GM20000 (cell line): ENCODE data around the gene PRODH2.

Experiments used
- DNase-seq: peaks from one replicate; pipeline ENCODE4 v3.0.0; 2012; ENCODE audit warnings: low spot score
- TF ChIP-seq, protein P1 (sequence below): IDR thresholded peaks from 2 replicates; pipeline ENCODE4 v1.5.1; 2012; ENCODE audit warnings: mild to moderate bottlenecking, control low read depth; ENCODE audit errors: extremely low read depth, missing control alignments

The PRODH2 gene

DNA sequence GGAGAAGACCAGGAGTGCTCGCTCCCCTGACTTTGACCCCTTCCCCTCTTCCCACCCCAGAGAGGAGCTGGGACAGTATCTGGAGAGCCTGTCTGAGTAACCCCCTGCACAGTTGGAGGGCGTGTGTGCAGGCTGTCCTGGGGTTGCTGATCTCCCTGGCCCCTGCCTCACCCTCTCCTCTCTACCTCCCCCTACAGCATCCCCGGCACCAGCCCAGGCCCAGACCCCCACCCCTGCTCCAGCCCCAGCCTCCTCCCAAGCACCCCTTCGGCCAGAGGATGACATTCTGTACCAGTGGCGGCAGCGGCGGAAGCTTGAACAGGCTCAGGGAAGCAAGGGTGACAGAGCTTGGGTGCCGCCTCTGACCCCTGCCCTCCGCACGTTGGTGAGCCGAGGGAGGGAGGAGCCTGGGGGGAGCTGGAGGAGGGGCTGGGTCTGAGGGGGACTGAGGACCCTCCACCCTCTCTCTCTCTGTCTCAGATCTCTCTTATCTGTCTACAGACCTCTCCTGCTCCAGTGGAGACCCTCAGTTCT is 46.0 kb downstream of the PRODH2 start:
- TF ChIP-seq, protein P1, sequence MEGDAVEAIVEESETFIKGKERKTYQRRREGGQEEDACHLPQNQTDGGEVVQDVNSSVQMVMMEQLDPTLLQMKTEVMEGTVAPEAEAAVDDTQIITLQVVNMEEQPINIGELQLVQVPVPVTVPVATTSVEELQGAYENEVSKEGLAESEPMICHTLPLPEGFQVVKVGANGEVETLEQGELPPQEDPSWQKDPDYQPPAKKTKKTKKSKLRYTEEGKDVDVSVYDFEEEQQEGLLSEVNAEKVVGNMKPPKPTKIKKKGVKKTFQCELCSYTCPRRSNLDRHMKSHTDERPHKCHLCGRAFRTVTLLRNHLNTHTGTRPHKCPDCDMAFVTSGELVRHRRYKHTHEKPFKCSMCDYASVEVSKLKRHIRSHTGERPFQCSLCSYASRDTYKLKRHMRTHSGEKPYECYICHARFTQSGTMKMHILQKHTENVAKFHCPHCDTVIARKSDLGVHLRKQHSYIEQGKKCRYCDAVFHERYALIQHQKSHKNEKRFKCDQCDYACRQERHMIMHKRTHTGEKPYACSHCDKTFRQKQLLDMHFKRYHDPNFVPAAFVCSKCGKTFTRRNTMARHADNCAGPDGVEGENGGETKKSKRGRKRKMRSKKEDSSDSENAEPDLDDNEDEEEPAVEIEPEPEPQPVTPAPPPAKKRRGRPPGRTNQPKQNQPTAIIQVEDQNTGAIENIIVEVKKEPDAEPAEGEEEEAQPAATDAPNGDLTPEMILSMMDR = no peak
- no peak for DNase-seq

DNA sequence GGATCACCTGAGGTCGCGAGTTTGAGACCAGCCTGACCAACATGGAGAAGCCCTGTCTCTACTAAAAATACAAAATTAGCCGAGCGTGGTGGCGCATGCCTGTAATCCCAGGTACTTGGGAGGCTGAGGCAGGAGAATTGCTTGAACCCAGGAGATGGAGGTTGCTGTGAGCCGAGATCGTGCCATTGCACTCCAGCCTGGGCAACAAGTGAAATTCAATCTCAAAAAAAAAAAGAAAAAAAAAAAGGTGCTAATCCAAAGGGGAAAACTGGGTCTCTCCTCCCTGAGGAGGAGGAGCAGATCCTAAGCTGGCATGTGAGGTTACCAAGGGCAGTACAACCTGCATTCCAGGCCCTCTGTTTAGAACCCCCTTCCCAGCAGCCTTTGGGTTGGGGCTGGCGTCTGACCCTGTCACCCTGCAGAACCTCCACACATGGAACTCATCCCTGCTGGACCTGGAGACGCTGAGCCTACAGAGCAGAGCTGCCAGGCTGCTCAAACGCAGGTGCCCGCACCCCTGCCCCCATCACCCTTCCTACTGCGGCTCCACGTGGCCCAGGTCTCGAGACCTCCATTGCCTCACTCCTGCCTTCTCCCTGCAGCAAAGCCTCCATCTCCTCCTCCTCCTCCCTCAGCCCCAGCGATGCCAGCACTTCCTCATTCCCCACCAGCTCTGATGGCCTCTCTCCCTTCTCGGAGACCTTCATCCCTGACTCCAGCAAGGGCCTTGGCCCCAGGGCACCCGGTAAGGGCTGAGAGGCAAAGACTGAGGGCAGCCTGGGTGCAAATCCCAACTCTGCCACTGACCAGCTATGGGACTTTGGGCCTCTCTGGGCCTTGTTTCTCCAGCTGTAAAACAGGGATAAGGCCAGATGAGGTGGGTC is 48.0 kb downstream of the PRODH2 start:
- no peak for DNase-seq
- TF ChIP-seq, protein P1 = no peak

DNA sequence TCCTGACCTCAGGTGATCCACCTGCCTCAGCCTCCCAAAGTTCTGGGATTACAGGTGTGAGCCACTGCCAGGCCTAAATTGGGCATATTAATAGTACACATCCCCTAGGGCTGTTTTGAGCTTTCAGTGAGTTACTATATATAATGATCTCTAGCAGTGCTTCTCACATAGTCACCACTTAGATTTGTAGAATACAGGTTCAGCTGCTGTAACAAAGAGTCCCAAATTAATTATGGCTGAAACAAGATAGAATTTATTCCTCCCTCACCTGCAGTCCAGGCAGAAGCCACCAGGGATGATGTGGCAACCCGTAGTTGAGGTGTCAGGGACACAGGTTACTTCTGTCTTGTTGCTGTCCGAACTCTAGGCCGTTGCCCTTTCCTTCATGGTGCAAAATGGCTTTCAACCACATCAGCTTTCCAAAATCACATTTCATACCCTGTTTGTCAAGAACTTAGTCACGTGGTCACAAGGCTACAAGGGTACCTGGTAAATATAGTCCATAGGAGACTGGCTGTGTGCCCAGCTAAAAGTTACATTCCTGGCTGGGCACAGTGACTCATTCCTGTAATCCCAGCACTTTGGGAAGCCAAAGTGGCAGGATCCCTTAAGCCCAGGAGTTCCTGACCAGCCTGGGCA is 51.8 kb downstream of the PRODH2 start:
- DNase-seq = no peak
- TF ChIP-seq, protein P1 = no peak

DNA sequence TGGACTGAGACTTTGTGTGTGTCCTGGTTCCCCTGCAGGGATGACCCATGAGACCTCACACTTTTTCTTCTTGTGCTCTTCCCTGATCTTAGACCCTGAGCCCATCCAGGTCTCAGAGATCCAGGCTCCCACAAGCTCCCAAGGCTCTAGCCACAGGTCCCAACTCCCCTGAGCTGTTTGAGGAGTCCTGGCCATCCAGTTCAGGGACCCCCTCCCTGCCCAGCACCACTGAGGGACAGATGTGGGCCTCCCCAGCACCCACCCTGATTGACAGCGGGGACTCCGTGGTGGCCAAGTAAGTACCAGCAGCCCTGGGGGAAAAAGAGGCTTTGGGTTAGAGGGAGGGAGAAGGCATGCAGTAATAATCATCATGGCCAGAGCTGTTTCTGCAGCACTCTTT is 52.9 kb downstream of the PRODH2 start:
- TF ChIP-seq, protein P1 = no peak
- DNase-seq = no peak

DNA sequence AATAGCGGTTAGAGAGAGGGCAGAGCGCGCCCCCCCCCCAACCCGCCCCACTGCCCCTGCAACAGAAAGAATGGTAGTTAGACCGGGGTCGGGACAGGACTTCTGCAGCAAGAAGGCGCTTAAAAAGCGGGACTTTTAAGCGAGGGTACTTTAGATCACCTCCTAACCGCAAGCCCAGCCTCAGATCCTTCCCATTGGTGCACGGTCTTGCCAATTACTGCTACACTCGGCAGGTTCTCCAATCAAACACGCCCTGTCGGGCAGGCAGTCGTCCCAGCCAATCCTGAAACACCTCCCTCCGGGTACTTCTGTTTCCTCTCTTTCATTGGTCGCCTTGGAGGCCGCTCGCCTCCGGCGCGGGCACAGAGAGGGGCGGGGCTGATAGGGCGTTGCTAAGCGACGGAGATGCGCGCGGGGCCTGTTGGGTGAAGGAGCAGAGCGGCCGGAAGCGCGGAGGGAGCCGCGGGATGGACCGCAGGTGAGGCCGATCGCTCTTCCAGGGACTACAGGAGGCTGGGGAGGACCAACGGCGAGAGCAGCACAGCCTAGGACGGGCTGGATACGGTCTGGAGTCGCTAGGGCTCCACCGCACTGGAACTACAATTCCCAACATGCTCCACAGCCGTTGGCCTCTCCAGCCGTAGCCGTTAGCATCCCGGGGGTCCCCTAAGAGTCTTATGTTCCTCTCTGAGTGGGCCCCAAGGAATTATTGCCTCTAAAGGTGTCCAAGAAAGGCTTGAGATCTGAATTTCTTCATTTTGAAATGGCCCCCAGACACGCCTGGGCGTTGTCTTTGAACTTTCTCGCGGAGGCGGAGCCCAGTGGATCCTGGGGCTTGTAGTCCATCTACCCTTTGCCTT is 54.7 kb downstream of the PRODH2 start, which contains the start of gene PROSER3:
TSS of gene PROSER3 (plus strand) at position 428 of the 860 bp plus-strand sequence. CDS start at position 468, 40 bp downstream.
- peak; percentile 98 for DNase-seq
- TF ChIP-seq, protein P1 = no peak

DNA sequence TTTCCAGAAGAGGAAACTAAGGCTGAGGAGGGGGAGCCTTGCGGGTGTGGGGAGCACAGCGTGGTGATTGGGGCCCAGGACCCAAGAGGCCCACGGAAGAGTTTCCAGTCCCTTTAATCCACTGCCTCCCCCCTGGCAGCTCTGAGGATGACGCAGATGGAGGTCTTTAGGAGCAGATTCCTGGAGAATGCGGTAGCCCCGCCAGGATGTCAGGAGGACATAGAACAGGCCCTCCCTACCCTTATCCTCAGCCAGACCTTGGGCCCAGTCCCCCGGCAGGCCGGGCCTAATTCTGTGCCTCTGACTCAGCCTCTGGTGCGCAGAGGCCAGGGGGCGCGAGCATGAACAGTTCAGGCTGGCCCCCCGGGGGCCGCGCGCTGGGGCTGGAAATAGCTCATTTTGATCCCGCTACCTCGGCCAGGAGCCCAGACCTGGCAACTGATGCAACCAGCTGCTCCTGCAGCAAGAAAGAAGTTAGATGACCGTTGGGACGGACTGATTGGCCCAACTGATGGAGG is 55.4 kb downstream of the PRODH2 start:
- TF ChIP-seq, protein P1 = no peak
- no peak for DNase-seq
